ENCODE data around the gene UQCRC2.

Gene UQCRC2

DNA sequence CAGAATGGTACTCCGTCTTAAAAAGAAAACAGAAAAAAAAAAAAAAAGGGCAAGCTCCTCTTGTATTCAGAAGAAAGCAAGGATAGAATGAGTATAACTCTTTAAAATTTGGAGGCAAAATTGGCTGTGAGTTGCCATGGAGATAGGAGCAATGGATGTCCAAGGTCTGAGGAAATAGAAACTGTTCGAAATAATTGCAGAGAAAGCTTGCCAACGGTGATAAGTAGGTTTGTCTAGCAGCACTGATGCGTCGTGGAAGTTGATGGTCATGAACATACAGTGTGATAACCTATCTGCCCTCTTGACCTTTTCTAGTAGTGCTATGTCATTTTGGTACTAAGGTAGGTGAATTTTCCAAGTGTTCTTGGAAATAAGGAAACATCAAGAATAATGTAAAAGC, 57.7 kb downstream of the UQCRC2 start:
- no peak overlapping the region for H3K4me2 ChIP-seq (ENCODE audit: low read length)
- no peaks in the 10 kb centered on the region for H3K36me3 ChIP-seq (ENCODE audit: control insufficient read depth, low read length)
- H3K4me3 ChIP-seq (ENCODE audit: low read length) = no peak overlapping the region
- H3F3A ChIP-seq (ENCODE audit: control insufficient read depth, insufficient read depth) = 0 out of 2 replicates have a peak, but pooled peaks cover 3% of the 10 kb centered on the region
- H3K27ac ChIP-seq (ENCODE audit: low read depth, low read length) = no peak overlapping the region
- no peaks in the 10 kb centered on the region for H3K27me3 ChIP-seq (ENCODE audit: control insufficient read depth, low read length)
- H3K9me3 ChIP-seq (ENCODE audit: control insufficient read depth, insufficient read depth, low read length) = no peaks in the 10 kb centered on the region
- H3K79me2 ChIP-seq (ENCODE audit: control insufficient read depth, low read length) = peaks cover 65% of the 10 kb centered on the region
- H3K9me2 ChIP-seq (replicated peaks; ENCODE audit: control insufficient read depth, low read length) = no peaks in the 10 kb centered on the region
- 0 out of 2 replicates have a peak, but pooled peaks cover under 1% of the 10 kb centered on the region for H4K20me1 ChIP-seq (ENCODE audit: control insufficient read depth, insufficient read depth, low read depth, low read length)
- TF ChIP-seq, protein P1, sequence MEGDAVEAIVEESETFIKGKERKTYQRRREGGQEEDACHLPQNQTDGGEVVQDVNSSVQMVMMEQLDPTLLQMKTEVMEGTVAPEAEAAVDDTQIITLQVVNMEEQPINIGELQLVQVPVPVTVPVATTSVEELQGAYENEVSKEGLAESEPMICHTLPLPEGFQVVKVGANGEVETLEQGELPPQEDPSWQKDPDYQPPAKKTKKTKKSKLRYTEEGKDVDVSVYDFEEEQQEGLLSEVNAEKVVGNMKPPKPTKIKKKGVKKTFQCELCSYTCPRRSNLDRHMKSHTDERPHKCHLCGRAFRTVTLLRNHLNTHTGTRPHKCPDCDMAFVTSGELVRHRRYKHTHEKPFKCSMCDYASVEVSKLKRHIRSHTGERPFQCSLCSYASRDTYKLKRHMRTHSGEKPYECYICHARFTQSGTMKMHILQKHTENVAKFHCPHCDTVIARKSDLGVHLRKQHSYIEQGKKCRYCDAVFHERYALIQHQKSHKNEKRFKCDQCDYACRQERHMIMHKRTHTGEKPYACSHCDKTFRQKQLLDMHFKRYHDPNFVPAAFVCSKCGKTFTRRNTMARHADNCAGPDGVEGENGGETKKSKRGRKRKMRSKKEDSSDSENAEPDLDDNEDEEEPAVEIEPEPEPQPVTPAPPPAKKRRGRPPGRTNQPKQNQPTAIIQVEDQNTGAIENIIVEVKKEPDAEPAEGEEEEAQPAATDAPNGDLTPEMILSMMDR (IDR thresholded peaks at IDR 0.05; ENCODE audit: low read depth, low read length, poor library complexity, severe bottlenecking) = no peak
- no peak for TF ChIP-seq EZH2phosphoT487 (IDR thresholded peaks at IDR 0.05; ENCODE audit: borderline replicate concordance, low read length)
- H3K4me1 ChIP-seq (ENCODE audit: control insufficient read depth, low read length) = peaks cover 25% of the 10 kb centered on the region

DNA sequence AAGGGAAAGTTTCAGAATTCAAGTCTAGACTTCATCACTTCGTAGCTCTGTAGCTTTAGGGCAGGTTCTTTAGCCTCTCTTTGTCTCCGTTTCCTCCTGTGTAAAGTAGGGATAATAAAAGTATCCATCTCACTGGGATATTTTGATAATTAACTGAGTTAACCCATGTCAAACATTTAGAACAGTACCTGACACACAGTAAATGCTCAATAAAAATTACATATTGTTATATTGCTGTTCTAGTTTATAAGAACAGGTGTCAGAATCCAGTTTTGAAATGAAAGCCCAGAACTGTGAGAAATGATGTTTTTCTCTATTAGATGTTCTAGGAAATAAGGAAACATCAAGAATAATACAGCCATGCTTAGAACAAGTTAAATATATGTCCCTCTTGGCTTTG, 59.1 kb downstream of the UQCRC2 start:
- Histone ChIP-seq H3F3A (ENCODE audit: control insufficient read depth, insufficient read depth) (0 out of 2 replicates have a peak, but pooled peaks cover 3% of the 10 kb centered on the region), H3K9me2 (replicated peaks; ENCODE audit: control insufficient read depth, low read length) (no peaks in the 10 kb centered on the region), H3K27ac (ENCODE audit: low read depth, low read length) (no peak overlapping the region), H3K79me2 (ENCODE audit: control insufficient read depth, low read length) (peaks cover 78% of the 10 kb centered on the region), H4K20me1 (ENCODE audit: control insufficient read depth, insufficient read depth, low read depth, low read length) (peaks cover 6% of the 10 kb centered on the region; the same call in 1 of the 2 replicates), H3K27me3 (ENCODE audit: control insufficient read depth, low read length) (no peaks in the 10 kb centered on the region), H3K9me3 (ENCODE audit: control insufficient read depth, insufficient read depth, low read length) (no peaks in the 10 kb centered on the region), H3K4me1 (ENCODE audit: control insufficient read depth, low read length) (peaks cover 17% of the 10 kb centered on the region), H3K36me3 (ENCODE audit: control insufficient read depth, low read length) (no peaks in the 10 kb centered on the region), H3K4me3 (ENCODE audit: low read length) (no peak overlapping the region), H3K4me2 (ENCODE audit: low read length) (no peak overlapping the region)
- TF ChIP-seq EZH2phosphoT487 (IDR thresholded peaks at IDR 0.05; ENCODE audit: borderline replicate concordance, low read length) = no peak
- TF ChIP-seq, protein P1 (IDR thresholded peaks at IDR 0.05; ENCODE audit: low read depth, low read length, poor library complexity, severe bottlenecking) = no peak

DNA sequence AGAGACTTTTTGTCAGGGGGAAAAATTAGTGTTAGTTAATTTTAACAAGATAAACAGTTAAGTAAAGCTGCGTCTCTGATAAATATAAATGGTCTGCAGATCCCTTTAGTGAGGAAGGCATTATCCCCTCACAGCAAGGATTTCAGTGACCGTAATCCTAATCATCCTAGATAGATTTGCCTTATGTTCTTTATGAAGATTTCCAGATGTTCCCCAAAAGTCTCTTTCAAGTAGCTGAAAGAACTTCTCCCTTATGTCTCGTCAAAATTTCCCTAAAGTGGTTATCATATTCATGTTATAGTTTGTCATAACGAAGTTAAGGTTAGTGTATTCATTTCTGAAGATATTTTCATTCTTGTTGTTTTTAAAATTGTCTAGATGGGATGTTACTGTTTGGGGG, 60.3 kb downstream of the UQCRC2 start:
- no peak overlapping the region for H3K27ac ChIP-seq (ENCODE audit: low read depth, low read length)
- H3K9me3 ChIP-seq (ENCODE audit: control insufficient read depth, insufficient read depth, low read length) = no peaks in the 10 kb centered on the region
- H3F3A ChIP-seq (ENCODE audit: control insufficient read depth, insufficient read depth) = 0 out of 2 replicates have a peak, but pooled peaks cover 3% of the 10 kb centered on the region
- peaks cover 78% of the 10 kb centered on the region for H3K79me2 ChIP-seq (ENCODE audit: control insufficient read depth, low read length)
- H3K4me2 ChIP-seq (ENCODE audit: low read length) = no peak overlapping the region
- TF ChIP-seq, protein P1 (IDR thresholded peaks at IDR 0.05; ENCODE audit: low read depth, low read length, poor library complexity, severe bottlenecking) = no peak
- no peak for TF ChIP-seq EZH2phosphoT487 (IDR thresholded peaks at IDR 0.05; ENCODE audit: borderline replicate concordance, low read length)
- H3K27me3 ChIP-seq (ENCODE audit: control insufficient read depth, low read length) = no peaks in the 10 kb centered on the region
- H3K9me2 ChIP-seq (replicated peaks; ENCODE audit: control insufficient read depth, low read length) = no peaks in the 10 kb centered on the region
- H3K36me3 ChIP-seq (ENCODE audit: control insufficient read depth, low read length) = no peaks in the 10 kb centered on the region
- peaks cover 14% of the 10 kb centered on the region for H3K4me1 ChIP-seq (ENCODE audit: control insufficient read depth, low read length)
- H3K4me3 ChIP-seq (ENCODE audit: low read length) = no peak overlapping the region
- H4K20me1 ChIP-seq (ENCODE audit: control insufficient read depth, insufficient read depth, low read depth, low read length) = peaks cover 6% of the 10 kb centered on the region; the same call in 1 of the 2 replicates
